ENCODE measurements around the gene LRRTM4.

GRCh38 chr2:77418537-77418936 lies 103.6 kb downstream of the LRRTM4 start:
- TF ChIP-seq CTCF (conservative IDR thresholded peaks at IDR 0.05; ENCODE audit: low read depth in 2 of 2) (no peak), POLR2AphosphoS5 (IDR thresholded peaks at IDR 0.05; ENCODE audit: low read depth) (no peak), EZH2 (IDR thresholded peaks at IDR 0.05; ENCODE audit: low read depth, unreplicated experiment) (no peak), REST (IDR thresholded peaks at IDR 0.05; ENCODE audit: unreplicated experiment) (no peak), CREB1 (CRISPR knock-in tag; IDR thresholded peaks at IDR 0.05; ENCODE audit: low read depth) (no peak), NANOG (IDR thresholded peaks at IDR 0.05; ENCODE audit: borderline replicate concordance) (no peak), ETS1 (IDR thresholded peaks at IDR 0.05) (no peak), JUNB (IDR thresholded peaks at IDR 0.05; ENCODE audit: unreplicated experiment) (no peak), EZH2phosphoT487 (IDR thresholded peaks at IDR 0.05; ENCODE audit: unreplicated experiment) (no peak), ZNF114 (CRISPR knock-in tag; IDR thresholded peaks at IDR 0.05) (no peak), ZNF462 (CRISPR knock-in tag; IDR thresholded peaks at IDR 0.05) (no peak), STAT1 (IDR thresholded peaks at IDR 0.05; ENCODE audit: unreplicated experiment) (no peak)
